GM12878 (cell line): ENCODE data around the gene MAFG. TPM values are rescaled to one million over a fixed set of nuclear protein-coding genes. Genes with fewer than 3 reads are reported as not detected.

Experiments used
- ATAC-seq: fragments of 200-7000 bp; cut with Tn5 transposase; 3 replicates; pipeline ENCODE4 v1.9.1; 2020; ENCODE audit warnings: mild to moderate bottlenecking, moderate library complexity
- BruUV-seq: library from RNA; stranded (reverse); fragments of 400-500 nt; replicated peaks from 2 replicates; lab custom pipeline; 2021; lab: Mats Ljungman, UMichigan
- CTCF ChIA-PET: fragments of 300-600 bp; sonication (Branson Sonifier 250); formaldehyde crosslinking; extraction: SDS; loops from one replicate; lab custom pipeline; 2021; ENCODE audit warnings: inconsistent platforms; lab: Yijun Ruan, JAX
- POLR2A ChIA-PET: fragments of 350-600 bp; formaldehyde crosslinking; extraction: SDS; loops from one replicate; lab custom pipeline; 2021; ENCODE audit warnings: inconsistent platforms; lab: Charles Lee
- RAD21 ChIA-PET: fragments of 300-600 bp; sonication (Branson Sonifier 250); formaldehyde crosslinking; loops from one replicate; lab custom pipeline; 2023; ENCODE audit warnings: antibody characterized with exemption; ENCODE audit not compliant: unreplicated experiment; lab: Charles Lee
- SMC1A ChIA-PET: fragments of 300-600 bp; sonication (Branson Sonifier 250); formaldehyde crosslinking; loops from one replicate; lab custom pipeline; 2023; ENCODE audit not compliant: unreplicated experiment, uncharacterized antibody; lab: Charles Lee
- DNase-seq: peaks from one replicate; pipeline ENCODE4 v3.0.0-alpha.2; 2011; ENCODE audit warnings: low read depth, low spot score
- FAIRE-seq: peaks from 3 replicates; lab custom pipeline; 2011; peaks lifted over from hg19 to GRCh38; lab: Jason Lieb, UNC
- H2AFZ ChIP-seq: 2 replicates; pipeline ENCODE4 v1.6.0; 2011; ENCODE audit warnings: low read depth, low read length, control low read depth; ENCODE audit not compliant: control insufficient read depth
- H3K27ac ChIP-seq: 2 replicates; pipeline ENCODE4 v1.5.1; 2011; ENCODE audit warnings: control low read depth; ENCODE audit not compliant: control insufficient read depth, insufficient read depth
- H3K27me3 ChIP-seq, 2 experiments: replicated peaks in 1 of 2; 2 replicates each; pipeline versions ENCODE4 v1.6.0 to v1.6.1; 2011; ENCODE audit warnings: low read length in 1 of 2; ENCODE audit not compliant: control insufficient read depth in 2 of 2, insufficient read depth in 2 of 2
- H3K36me3 ChIP-seq, 2 experiments: 2 replicates each; pipeline ENCODE4 v1.5.1; 2011; ENCODE audit warnings: low read length in 1 of 2; ENCODE audit not compliant: control insufficient read depth in 2 of 2, insufficient read depth in 2 of 2
- H3K4me1 ChIP-seq: 2 replicates; pipeline ENCODE4 v1.6.1; 2011; ENCODE audit warnings: mild to moderate bottlenecking, low read length, moderate library complexity, mixed read lengths; ENCODE audit not compliant: control insufficient read depth, insufficient read depth
- H3K4me2 ChIP-seq: 2 replicates; pipeline ENCODE4 v1.6.0; 2011; ENCODE audit warnings: control low read depth; ENCODE audit not compliant: control insufficient read depth, insufficient read depth
- H3K4me3 ChIP-seq: fragments of 200-600 bp; sonication (generic); 2 replicates; pipeline ENCODE4 v1.5.1; 2016
- H3K79me2 ChIP-seq: 2 replicates; pipeline ENCODE4 v1.6.0; 2011; ENCODE audit warnings: low read length; ENCODE audit not compliant: control insufficient read depth, insufficient read depth
- H3K9ac ChIP-seq: 2 replicates; pipeline ENCODE4 v1.8.0; 2011; ENCODE audit warnings: low read length, control low read depth, mixed read lengths; ENCODE audit not compliant: control insufficient read depth, insufficient read depth
- H3K9me3 ChIP-seq: replicated peaks from 3 replicates; pipeline ENCODE4 v1.5.1; 2011; ENCODE audit warnings: mild to moderate bottlenecking, low read length; ENCODE audit not compliant: control insufficient read depth, insufficient read depth
- H4K20me1 ChIP-seq: 2 replicates; pipeline ENCODE4 v1.6.0; 2011; ENCODE audit not compliant: control insufficient read depth, insufficient read depth
- BACH1 ChIP-seq: fragments of 450-650 bp; IDR thresholded peaks from 2 replicates; pipeline ENCODE4 v1.6.1; 2017; ENCODE audit warnings: mild to moderate bottlenecking, borderline replicate concordance
- CBX5 ChIP-seq: sonication (generic); IDR thresholded peaks from 2 replicates; pipeline ENCODE4 v1.6.1; 2016; ENCODE audit warnings: low read depth, moderate library complexity, mild to moderate bottlenecking, inconsistent platforms
- MEF2A ChIP-seq: IDR thresholded peaks from 2 replicates; pipeline ENCODE4 v1.6.1; 2011; ENCODE audit warnings: low read depth, mild to moderate bottlenecking, low read length, moderate library complexity; ENCODE audit not compliant: insufficient read depth
- NFIC ChIP-seq: IDR thresholded peaks from 2 replicates; pipeline ENCODE4 v1.6.1; 2012; ENCODE audit warnings: low read depth, mild to moderate bottlenecking, inconsistent platforms, low read length, moderate library complexity
- NR2C1 ChIP-seq: fragments of 450-650 bp; IDR thresholded peaks from 2 replicates; pipeline ENCODE4 v1.6.1; 2017; ENCODE audit warnings: antibody characterized with exemption, mild to moderate bottlenecking, moderate library complexity
- PAX5 ChIP-seq: IDR thresholded peaks from 2 replicates; pipeline ENCODE4 v1.6.1; 2011; ENCODE audit warnings: low read depth, low read length, borderline replicate concordance
- SMAD1 ChIP-seq: fragments of 450-650 bp; IDR thresholded peaks from 2 replicates; pipeline ENCODE4 v1.6.1; 2018; ENCODE audit warnings: mild to moderate bottlenecking, low read depth; ENCODE audit not compliant: partially characterized antibody
- ZBTB33 ChIP-seq: fragments of 450-650 bp; IDR thresholded peaks from 2 replicates; pipeline ENCODE4 v1.6.1; 2017; ENCODE audit warnings: mild to moderate bottlenecking
- ZBTB40 ChIP-seq: fragments of 450-650 bp; IDR thresholded peaks from 2 replicates; pipeline ENCODE4 v1.6.1; 2016; ENCODE audit warnings: mild to moderate bottlenecking, moderate library complexity, borderline replicate concordance
- ZNF217 ChIP-seq: fragments of 450-650 bp; IDR thresholded peaks from 2 replicates; pipeline ENCODE4 v1.6.1; 2017; ENCODE audit warnings: antibody characterized with exemption, mild to moderate bottlenecking
- WGBS: methylation state at CpG from one replicate; pipeline ENCODE4 v1.1.6; 2016; ENCODE audit warnings: low lambda C conversion rate; ENCODE audit not compliant: insufficient replicate concordance, insufficient coverage; ENCODE audit errors: missing lambda C conversion rate; 5-methylcytosine and 5-hydroxymethylcytosine counted together
- in situ Hi-C: fragments of 300-500 bp; cut with MboI; formaldehyde crosslinking; loops from 9 replicates; pipeline ENCODE4 v1.14.3; 2018; ENCODE audit warnings: mixed read lengths
- intact Hi-C: fragments of 100-400 bp; cut with micrococcal nuclease; formaldehyde crosslinking; loops from one replicate; pipeline ENCODE4 v1.14.2; 2022; ENCODE audit not compliant: unreplicated experiment
- polyA plus RNA-seq, 11 experiments: library from polyadenylated mRNA; depleted of rRNA in 4 of 11; unstranded in 6 of 11; stranded (reverse) in 5 of 11; fragments of >200 nt; fragmentation: Nextera tagmentation in 4 of 11; fragmentation: Illumina TruSeq in 1 of 11; extraction: Ambion mirVana in 4 of 11; extraction: Trizol in 1 of 11; gene quantifications; 1 replicate in 1 of 11; 2 replicates in 10 of 11; pipeline versions ENCODE4 v1.2.1 to v1.2.3, GENCODE V29; 2011 to 2016; ENCODE audit warnings: inconsistent platforms in 2 of 11, missing spikeins in 2 of 11, low read depth in 1 of 11
- total RNA-seq, 4 experiments: library from RNA; depleted of rRNA in 3 of 4; stranded (reverse); fragments of >200 nt in 3 of 4; fragmentation: Illumina TruSeq in 1 of 4; extraction: Trizol in 1 of 4; gene quantifications; 2 replicates each; pipeline versions ENCODE4 v1.2.1 to v1.2.3, GENCODE V29; 2013 to 2021
- TF ChIP-seq, protein P1 (sequence below): IDR thresholded peaks from 2 replicates; pipeline ENCODE4 v1.6.1; 2012; ENCODE audit warnings: low read depth, low read length, improper control_type of control experiment
- TF ChIP-seq, protein P2 (sequence below): IDR thresholded peaks from 2 replicates; pipeline ENCODE4 v1.6.1; 2012; ENCODE audit warnings: low read depth, low read length, improper control_type of control experiment
- TF ChIP-seq, protein P3 (sequence below): fragments of 450-650 bp; IDR thresholded peaks from 2 replicates; pipeline ENCODE4 v1.6.1; 2017; ENCODE audit warnings: mild to moderate bottlenecking, moderate library complexity

MAFG gene
- total and polyA plus RNA-seq, 10 of the 15 experiments (the other 5 are each of a cell fraction or from before 2014, with no cell fraction given): 0.48 to 20.1 (median 7.6) TPM

GRCh38 chr17:81939881-81940385, 12.4 kb upstream of the MAFG start:
- Histone ChIP-seq H3K4me3 (no peak overlapping the region), H3K79me2 (peaks cover 10% of the 10 kb centered on the region), H3K36me3 (no peaks in the 10 kb centered on the region), H3K27ac (no peak overlapping the region), H4K20me1 (no peaks in the 10 kb centered on the region), H2AFZ (no peak overlapping the region), H3K27me3 (no peaks in the 10 kb centered on the region), H3K9ac (no peak overlapping the region), H3K9me3 (no peaks in the 10 kb centered on the region), H3K4me1 (peaks cover 3% of the 10 kb centered on the region; the same call in 1 of the 2 replicates), H3K4me2 (no peak overlapping the region)
- in situ Hi-C loops (no loop called here), intact Hi-C loops (no loop called here)
- RAD21 ChIA-PET: no interaction called here
- BruUV-seq: no TSS peak
- CTCF ChIA-PET: no interaction called here
- FAIRE-seq: no peak
- POLR2A ChIA-PET: no interaction called here
- no peak for DNase-seq
- no peak for ATAC-seq
- SMC1A ChIA-PET: no interaction called here
- WGBS: 78% methylated on average over 19 of the region's 21 CpGs
- no peak for TF ChIP-seq NFIC
- no peak for TF ChIP-seq PAX5
- no peak for TF ChIP-seq BACH1
- no peak for TF ChIP-seq SMAD1
- TF ChIP-seq, protein P1, sequence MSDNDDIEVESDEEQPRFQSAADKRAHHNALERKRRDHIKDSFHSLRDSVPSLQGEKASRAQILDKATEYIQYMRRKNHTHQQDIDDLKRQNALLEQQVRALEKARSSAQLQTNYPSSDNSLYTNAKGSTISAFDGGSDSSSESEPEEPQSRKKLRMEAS: no peak
- TF ChIP-seq NR2C1: no peak
- TF ChIP-seq, protein P2, sequence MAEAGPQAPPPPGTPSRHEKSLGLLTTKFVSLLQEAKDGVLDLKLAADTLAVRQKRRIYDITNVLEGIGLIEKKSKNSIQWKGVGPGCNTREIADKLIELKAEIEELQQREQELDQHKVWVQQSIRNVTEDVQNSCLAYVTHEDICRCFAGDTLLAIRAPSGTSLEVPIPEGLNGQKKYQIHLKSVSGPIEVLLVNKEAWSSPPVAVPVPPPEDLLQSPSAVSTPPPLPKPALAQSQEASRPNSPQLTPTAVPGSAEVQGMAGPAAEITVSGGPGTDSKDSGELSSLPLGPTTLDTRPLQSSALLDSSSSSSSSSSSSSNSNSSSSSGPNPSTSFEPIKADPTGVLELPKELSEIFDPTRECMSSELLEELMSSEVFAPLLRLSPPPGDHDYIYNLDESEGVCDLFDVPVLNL: no peak
- TF ChIP-seq, protein P3, sequence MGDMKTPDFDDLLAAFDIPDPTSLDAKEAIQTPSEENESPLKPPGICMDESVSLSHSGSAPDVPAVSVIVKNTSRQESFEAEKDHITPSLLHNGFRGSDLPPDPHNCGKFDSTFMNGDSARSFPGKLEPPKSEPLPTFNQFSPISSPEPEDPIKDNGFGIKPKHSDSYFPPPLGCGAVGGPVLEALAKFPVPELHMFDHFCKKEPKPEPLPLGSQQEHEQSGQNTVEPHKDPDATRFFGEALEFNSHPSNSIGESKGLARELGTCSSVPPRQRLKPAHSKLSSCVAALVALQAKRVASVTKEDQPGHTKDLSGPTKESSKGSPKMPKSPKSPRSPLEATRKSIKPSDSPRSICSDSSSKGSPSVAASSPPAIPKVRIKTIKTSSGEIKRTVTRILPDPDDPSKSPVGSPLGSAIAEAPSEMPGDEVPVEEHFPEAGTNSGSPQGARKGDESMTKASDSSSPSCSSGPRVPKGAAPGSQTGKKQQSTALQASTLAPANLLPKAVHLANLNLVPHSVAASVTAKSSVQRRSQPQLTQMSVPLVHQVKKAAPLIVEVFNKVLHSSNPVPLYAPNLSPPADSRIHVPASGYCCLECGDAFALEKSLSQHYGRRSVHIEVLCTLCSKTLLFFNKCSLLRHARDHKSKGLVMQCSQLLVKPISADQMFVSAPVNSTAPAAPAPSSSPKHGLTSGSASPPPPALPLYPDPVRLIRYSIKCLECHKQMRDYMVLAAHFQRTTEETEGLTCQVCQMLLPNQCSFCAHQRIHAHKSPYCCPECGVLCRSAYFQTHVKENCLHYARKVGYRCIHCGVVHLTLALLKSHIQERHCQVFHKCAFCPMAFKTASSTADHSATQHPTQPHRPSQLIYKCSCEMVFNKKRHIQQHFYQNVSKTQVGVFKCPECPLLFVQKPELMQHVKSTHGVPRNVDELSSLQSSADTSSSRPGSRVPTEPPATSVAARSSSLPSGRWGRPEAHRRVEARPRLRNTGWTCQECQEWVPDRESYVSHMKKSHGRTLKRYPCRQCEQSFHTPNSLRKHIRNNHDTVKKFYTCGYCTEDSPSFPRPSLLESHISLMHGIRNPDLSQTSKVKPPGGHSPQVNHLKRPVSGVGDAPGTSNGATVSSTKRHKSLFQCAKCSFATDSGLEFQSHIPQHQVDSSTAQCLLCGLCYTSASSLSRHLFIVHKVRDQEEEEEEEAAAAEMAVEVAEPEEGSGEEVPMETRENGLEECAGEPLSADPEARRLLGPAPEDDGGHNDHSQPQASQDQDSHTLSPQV: no peak
- TF ChIP-seq ZBTB40: no peak
- TF ChIP-seq ZBTB33: no peak
- TF ChIP-seq CBX5: no peak
- no peak for TF ChIP-seq MEF2A
- TF ChIP-seq ZNF217: no peak
